Astrocyte (in vitro differentiated cells and primary cell): ENCODE measurements around the gene TRERF1. TPM values are rescaled to one million over a fixed set of nuclear protein-coding genes. Genes with fewer than 3 reads are reported as not detected.
"Not testable (repeated sequence)": the region's sequence is repeated elsewhere in the genome, so short reads cannot be mapped to it uniquely, and the experiment has no call there.

ENCODE experiments used
- DNase-seq: peaks from one replicate; pipeline ENCODE4 v3.0.0-alpha.2; 2010; ENCODE audit warnings: low read depth
- FAIRE-seq: peaks from 2 replicates; lab custom pipeline; 2011; peaks lifted over from hg19 to GRCh38; lab: Jason Lieb, UNC
- H2AFZ ChIP-seq: 2 replicates; pipeline ENCODE4 v1.6.0; 2012; ENCODE audit warnings: low read depth, low read length, inconsistent platforms
- H3K27ac ChIP-seq: 2 replicates; pipeline ENCODE4 v1.5.1; 2011; ENCODE audit warnings: low read depth, low read length, inconsistent platforms
- H3K27me3 ChIP-seq: 2 replicates; pipeline ENCODE4 v1.6.0; 2011; ENCODE audit warnings: low read length, inconsistent platforms; ENCODE audit not compliant: insufficient read depth
- H3K36me3 ChIP-seq: 2 replicates; pipeline ENCODE4 v1.5.1; 2011; ENCODE audit warnings: low read length, inconsistent platforms; ENCODE audit not compliant: insufficient read depth
- H3K4me1 ChIP-seq: 2 replicates; pipeline ENCODE4 v1.5.1; 2011; ENCODE audit warnings: low read length, inconsistent platforms; ENCODE audit not compliant: insufficient read depth
- H3K4me2 ChIP-seq: 2 replicates; pipeline ENCODE4 v1.6.0; 2012; ENCODE audit warnings: low read length, inconsistent platforms
- H3K4me3 ChIP-seq: 2 replicates; pipeline ENCODE4 v1.5.1; 2011; ENCODE audit warnings: low read depth, mild to moderate bottlenecking, low read length, inconsistent platforms; ENCODE audit not compliant: insufficient read depth
- H3K79me2 ChIP-seq: 2 replicates; pipeline ENCODE4 v1.6.0; 2012; ENCODE audit warnings: mild to moderate bottlenecking, low read length, inconsistent platforms; ENCODE audit not compliant: insufficient read depth
- H3K9ac ChIP-seq: 2 replicates; pipeline ENCODE4 v1.6.0; 2012; ENCODE audit warnings: mild to moderate bottlenecking, low read length, inconsistent platforms
- H3K9me3 ChIP-seq: 2 replicates; pipeline ENCODE4 v1.5.1; 2012; ENCODE audit warnings: low read depth, mild to moderate bottlenecking, low read length, inconsistent platforms; ENCODE audit not compliant: insufficient read depth
- H4K20me1 ChIP-seq: 2 replicates; pipeline ENCODE4 v1.6.0; 2012; ENCODE audit warnings: low read length, inconsistent platforms; ENCODE audit not compliant: insufficient read depth
- H3K27ac Mint-ChIP-seq: one replicate; pipeline ENCODE4 v1.8.0; 2021; ENCODE audit warnings: mild to moderate bottlenecking, mixed read lengths; ENCODE audit not compliant: unreplicated experiment
- H3K27me3 Mint-ChIP-seq: one replicate; pipeline ENCODE4 v1.8.0; 2021; ENCODE audit warnings: low read depth, mixed read lengths; ENCODE audit not compliant: unreplicated experiment
- H3K36me3 Mint-ChIP-seq: one replicate; pipeline ENCODE4 v1.8.0; 2021; ENCODE audit warnings: low read depth, mixed read lengths; ENCODE audit not compliant: unreplicated experiment
- H3K4me1 Mint-ChIP-seq: one replicate; pipeline ENCODE4 v1.8.0; 2021; ENCODE audit warnings: low read depth, mixed read lengths; ENCODE audit not compliant: unreplicated experiment
- H3K4me3 Mint-ChIP-seq: one replicate; pipeline ENCODE4 v1.8.0; 2021; ENCODE audit warnings: mild to moderate bottlenecking, moderate library complexity, mixed read lengths; ENCODE audit not compliant: unreplicated experiment
- H3K9me3 Mint-ChIP-seq: one replicate; pipeline ENCODE4 v1.8.0; 2021; ENCODE audit warnings: mild to moderate bottlenecking, mixed read lengths; ENCODE audit not compliant: unreplicated experiment
- CTCF ChIP-seq: IDR thresholded peaks from 2 replicates; pipeline ENCODE4 v1.5.1; 2011; ENCODE audit warnings: low read depth, mild to moderate bottlenecking, inconsistent platforms, low read length, moderate library complexity; ENCODE audit not compliant: insufficient read depth
- EZH2 ChIP-seq: IDR thresholded peaks from 2 replicates; pipeline ENCODE4 v1.6.1; 2012; ENCODE audit warnings: mild to moderate bottlenecking, low read length, inconsistent platforms; ENCODE audit not compliant: insufficient read depth
- total RNA-seq: library from RNA; stranded (reverse); gene quantifications from 2 replicates; pipeline ENCODE4 v1.2.1, GENCODE V29; 2021

TRERF1 gene
- total RNA-seq, 1 donor from 2014 or later = 8.6 TPM

DNA sequence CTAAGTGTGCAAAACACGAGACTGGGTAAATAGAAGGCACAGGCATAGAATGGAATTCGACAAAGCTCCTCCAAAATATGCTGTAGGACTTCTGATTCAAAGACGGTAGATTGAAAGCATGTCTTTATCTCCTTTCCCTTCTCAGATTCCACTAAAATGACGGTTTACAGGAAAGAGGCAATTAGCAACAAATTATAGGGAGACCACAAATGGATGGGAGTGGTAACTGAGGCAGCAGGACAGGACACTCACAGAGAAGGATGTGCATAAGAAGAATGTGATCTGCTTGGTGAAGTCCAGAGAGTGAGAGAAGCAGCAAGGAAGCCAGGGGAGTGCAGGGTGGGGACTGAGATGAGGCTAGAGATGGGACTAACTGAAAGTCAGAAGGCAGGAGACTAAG, 120.7 kb downstream of the TRERF1 start:
- Mint-ChIP-seq H3K36me3 (peaks cover 4% of the 10 kb centered on the region), H3K4me1 (peaks cover 2% of the 10 kb centered on the region), H3K27me3 (peaks cover 2% of the 10 kb centered on the region), H3K4me3 (no peak overlapping the region), H3K9me3 (no peaks in the 10 kb centered on the region), H3K27ac (peak overlapping the region; percentile 29)
- Histone ChIP-seq H3K4me1 (no peaks in the 10 kb centered on the region), H3K36me3 (no peaks in the 10 kb centered on the region), H4K20me1 (no peaks in the 10 kb centered on the region), H3K4me3 (no peak overlapping the region), H3K4me2 (no peak overlapping the region), H3K9me3 (no peaks in the 10 kb centered on the region), H3K27ac (no peak overlapping the region), H3K27me3 (no peaks in the 10 kb centered on the region), H2AFZ (no peak overlapping the region), H3K9ac (no peak overlapping the region), H3K79me2 (peaks cover 8% of the 10 kb centered on the region)
- no peak for TF ChIP-seq CTCF
- TF ChIP-seq EZH2 = no peak
- FAIRE-seq (no peak), DNase-seq (no peak)

GRCh38 chr6:42326248-42326647, 125.5 kb downstream of the TRERF1 start:
- no peaks in the 10 kb centered on the region for H3K27me3 Mint-ChIP-seq
- H3K36me3 Mint-ChIP-seq = peaks cover 5% of the 10 kb centered on the region
- Histone ChIP-seq H3K4me2 (no peak overlapping the region), H3K27me3 (no peaks in the 10 kb centered on the region), H4K20me1 (no peaks in the 10 kb centered on the region), H3K79me2 (peaks cover 18% of the 10 kb centered on the region), H2AFZ (no peak overlapping the region), H3K9me3 (no peaks in the 10 kb centered on the region), H3K4me1 (no peaks in the 10 kb centered on the region), H3K9ac (no peak overlapping the region), H3K4me3 (no peak overlapping the region), H3K36me3 (no peaks in the 10 kb centered on the region), H3K27ac (no peak overlapping the region)
- H3K4me3 Mint-ChIP-seq = no peak overlapping the region
- TF ChIP-seq EZH2 = no peak
- TF ChIP-seq CTCF = no peak
- FAIRE-seq (no peak), DNase-seq (no peak)
- H3K4me1 Mint-ChIP-seq = peaks cover 8% of the 10 kb centered on the region
- no peak overlapping the region for H3K27ac Mint-ChIP-seq
- peaks cover 3% of the 10 kb centered on the region for H3K9me3 Mint-ChIP-seq

DNA sequence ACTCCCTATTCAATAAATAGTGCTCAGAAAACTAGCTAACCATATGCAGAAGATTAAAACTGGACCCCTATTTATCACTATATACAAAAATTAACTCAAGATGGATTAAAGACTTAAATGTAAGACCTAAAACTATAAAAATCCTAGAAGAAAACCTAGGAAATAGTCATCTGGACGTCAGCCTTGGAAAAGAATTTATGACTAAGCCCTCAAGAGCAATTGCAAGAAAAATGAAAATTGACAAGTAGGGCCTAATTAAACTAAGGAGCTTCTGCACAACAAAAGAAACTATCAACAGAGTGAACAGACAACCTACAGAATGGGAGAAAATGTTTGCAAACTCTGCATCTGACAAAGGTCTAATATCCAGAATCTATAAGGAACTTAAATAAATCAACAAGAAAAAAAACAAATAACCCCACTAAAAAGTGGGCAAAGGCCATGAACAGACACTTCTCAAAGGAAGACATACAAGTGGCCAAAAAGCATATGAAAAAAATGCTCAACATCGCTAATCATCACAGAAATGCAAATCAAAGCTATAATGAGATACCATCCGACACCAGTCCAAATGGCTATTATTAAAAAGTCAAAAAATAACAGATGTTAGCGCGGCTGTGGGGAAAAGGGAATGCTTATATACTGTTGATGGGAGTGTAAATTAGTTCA, 126.9 kb downstream of the TRERF1 start:
- H3K9me3 Mint-ChIP-seq, H3K4me3 Mint-ChIP-seq, H3K27me3 ChIP-seq, H3K27ac ChIP-seq, H3K4me2 ChIP-seq, H3K4me1 ChIP-seq, H3K4me1 Mint-ChIP-seq, H4K20me1 ChIP-seq, H3K36me3 Mint-ChIP-seq, H3K27me3 Mint-ChIP-seq, H3K9ac ChIP-seq, H2AFZ ChIP-seq, H3K9me3 ChIP-seq, H3K4me3 ChIP-seq, H3K27ac Mint-ChIP-seq, FAIRE-seq, H3K36me3 ChIP-seq: not testable (repeated sequence)
- DNase-seq = peak; percentile 52
- H3K79me2 ChIP-seq = peaks cover 18% of the 10 kb centered on the region
